GM19023 (cell line): ENCODE results near the gene CDH1.
"Not testable (repeated sequence)": the region's sequence is repeated elsewhere in the genome, so short reads cannot be mapped to it uniquely, and the experiment has no call there.

Experiments used
- ATAC-seq: cut with Tn5 transposase; IDR thresholded peaks from one replicate; pipeline ENCODE4 v1.9.1; 2021; ENCODE audit warnings: mild to moderate bottlenecking, moderate library complexity; ENCODE audit not compliant: unreplicated experiment

Gene CDH1

GRCh38 chr16:68737046-68737729, at the start of gene CDH1:
CDH1 (plus strand) TSS chr16:68737292; CDS start chr16:68737416, 124 bp downstream.
- ATAC-seq = no peak

GRCh38 chr16:68689921-68690320, 47.2 kb upstream of the CDH1 start:
- ATAC-seq = no peak

- ATAC-seq = no peak
Observed at GRCh38 chr16:68695575-68695974, 41.5 kb upstream of the CDH1 start.

DNA sequence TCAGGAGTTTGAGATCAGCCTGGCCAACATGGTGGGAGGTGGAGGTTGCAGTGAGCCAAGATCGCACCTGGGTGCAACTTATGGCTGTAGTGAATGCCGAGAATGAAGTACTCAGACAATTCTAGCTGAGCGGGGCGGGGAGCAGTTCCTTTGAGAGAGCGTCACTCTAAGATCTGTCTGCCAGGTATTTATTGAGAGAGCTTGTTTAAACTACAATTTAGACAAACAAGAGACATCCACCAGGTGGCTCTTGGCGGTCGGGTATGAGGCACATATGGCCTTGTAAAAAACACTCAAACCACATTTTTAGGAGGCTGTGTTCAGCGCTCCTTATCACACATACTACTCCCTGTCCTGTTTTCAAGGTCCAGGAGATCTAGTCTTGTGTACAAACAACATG, 40.6 kb upstream of the CDH1 start:
- no peak for ATAC-seq

GRCh38 chr16:68698091-68698490, 39.0 kb upstream of the CDH1 start:
- no peak for ATAC-seq

DNA sequence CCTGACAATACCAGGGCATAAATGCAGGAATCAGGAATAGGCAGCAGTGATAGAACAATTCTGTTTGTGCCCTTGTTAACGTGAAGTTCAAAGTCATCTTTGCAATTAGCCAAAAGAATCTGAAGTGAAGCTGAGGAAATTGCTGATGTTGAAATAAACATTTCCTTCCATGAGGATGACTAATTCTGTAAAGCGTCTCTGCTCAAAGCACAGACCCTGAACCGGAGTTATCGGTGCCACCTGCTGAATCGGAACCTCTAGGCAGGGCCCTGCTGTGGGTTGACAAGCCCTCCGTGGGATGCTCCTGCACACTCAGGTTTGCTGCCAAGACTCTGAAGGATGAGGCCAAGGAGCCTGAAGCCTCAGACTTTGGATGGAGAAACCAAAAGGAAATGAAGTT, 37.0 kb upstream of the CDH1 start:
- no peak for ATAC-seq

DNA sequence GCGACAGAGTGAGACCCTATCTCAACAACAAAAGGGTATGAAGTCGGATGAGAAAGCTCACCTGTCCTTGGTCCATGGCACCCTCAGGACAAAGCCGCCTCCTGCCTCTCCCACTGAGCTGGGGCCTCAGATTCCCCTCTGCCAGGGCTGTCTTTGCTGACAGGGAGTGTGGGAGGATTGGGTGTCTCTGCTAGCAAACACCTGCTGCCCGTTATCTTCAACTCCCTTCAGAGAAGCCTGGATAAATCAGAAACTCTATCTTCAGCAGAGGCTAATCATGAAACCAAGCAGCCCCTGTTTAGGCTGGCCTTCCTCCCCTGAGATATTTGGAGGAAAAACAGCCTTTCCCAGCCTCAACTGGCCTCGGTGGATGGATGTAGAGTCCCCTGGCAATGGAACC, 36.3 kb upstream of the CDH1 start:
- ATAC-seq = no peak

GRCh38 chr16:68704232-68704867, 32.7 kb upstream of the CDH1 start:
- ATAC-seq = no peak

GRCh38 chr16:68707340-68708152, 29.5 kb upstream of the CDH1 start:
- ATAC-seq = no peak

DNA sequence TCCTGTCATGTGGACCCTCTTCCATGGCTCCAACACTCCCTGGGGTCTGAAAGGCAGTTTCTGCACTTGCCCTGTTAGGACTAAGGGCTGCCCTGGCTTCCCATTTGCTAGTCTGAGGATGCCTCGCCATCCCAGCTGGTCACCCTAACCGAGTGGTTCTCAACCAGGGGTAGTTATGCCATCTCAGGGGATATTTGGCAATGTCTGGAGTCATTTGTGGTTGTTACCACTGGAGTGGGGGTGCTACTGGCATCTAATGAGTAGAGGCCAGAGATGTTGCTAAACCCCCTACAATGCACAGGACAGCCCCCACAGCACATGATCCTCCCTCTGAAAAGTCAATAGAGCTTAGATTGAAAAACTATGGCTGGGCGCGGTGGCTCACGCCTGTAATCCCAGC, 26.9 kb upstream of the CDH1 start:
- no peak for ATAC-seq

DNA sequence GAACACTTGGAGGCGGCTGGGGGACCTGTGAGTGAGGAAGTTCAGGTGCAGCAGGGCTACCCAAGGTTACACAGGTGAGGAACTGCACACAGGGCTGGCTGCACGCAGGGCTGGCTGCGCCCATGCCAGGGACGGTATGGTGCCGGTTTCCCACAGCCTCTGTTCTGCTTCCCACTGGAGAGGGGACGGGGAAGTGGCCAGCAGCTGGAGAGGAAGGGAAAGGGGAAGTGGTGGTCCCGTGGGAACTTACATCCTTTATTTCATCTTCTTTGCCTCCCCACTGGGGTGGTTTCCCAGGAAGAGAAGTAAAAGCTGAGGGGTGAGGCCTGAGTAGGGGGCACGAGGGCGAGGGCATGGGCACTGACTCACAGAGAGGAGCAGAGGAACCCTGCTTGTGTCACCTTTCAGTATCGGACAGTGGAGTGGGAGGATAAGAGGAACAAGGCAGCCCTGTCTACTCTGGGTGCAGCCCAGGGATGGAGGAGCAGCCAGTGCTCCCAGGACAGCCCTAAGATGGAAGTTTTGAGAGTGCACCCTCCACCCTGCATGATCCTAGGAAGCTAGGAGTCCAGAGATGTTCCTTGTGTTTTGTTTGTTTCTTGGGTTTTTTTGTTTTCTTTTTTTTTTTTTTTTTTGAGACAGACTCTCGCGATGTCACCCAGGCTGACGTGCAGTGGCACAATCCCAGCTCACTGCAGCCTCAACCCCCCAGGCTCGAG, 25.5 kb upstream of the CDH1 start:
- ATAC-seq = no peak

DNA sequence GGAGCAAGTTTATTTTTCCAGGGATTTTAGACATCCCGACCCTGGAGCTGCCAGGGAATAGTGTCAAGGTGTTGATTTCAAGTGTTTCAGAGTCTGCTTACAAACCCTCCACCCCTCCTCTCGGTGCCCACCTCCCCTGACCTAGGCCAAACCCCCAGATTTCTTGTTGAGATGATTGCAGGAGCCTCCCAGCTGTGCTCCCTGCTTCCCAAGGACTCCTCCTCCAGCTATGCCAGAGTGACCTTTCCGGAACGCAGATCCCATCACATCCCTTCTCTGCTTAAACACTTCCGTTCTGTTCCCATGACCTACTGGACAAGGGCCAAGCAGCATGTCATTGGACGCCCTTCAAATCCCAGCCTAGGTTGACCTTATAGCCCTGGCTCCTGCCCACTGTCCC, 23.7 kb upstream of the CDH1 start:
- no peak for ATAC-seq

DNA sequence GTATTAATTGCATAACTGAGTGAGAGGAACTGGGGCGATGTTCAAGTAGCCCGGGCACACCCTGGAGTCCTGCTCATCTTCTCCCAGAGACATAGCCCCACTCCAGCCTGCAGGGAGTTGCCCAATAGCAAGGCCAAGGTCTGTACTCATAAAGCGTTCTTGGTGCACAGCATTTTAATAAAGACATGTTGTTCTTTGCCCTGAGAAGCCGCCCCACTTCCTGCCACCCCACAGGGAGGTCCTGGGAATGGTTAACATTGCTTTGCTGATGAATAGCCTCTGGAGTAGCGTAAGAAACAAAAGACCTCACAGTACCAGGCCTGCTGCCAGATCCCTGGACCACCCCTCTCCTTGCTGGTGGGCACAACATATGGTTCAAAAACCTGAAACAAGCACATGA, 21.6 kb upstream of the CDH1 start:
- no peak for ATAC-seq

DNA sequence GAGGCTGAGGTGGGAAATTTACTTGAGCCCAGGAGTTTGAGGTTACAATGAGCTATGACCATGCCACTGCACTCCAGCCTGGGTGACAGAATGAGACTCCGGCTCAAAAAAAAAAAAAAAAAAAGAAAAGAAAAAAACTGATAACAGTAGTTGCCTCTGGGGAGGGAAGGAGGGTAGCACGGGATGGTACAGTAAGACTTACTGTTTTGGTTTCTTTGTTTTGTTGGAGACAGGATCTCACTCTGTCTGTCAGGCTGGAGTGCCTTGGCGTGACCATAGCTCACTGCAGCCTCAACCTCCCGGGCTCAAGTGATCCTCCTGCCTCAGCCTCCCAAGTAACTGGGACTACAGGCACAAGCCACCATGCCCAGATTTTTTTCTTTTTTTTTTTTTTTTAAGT, 20.6 kb upstream of the CDH1 start:
- not testable (repeated sequence) for ATAC-seq

- ATAC-seq = no peak
Observed at GRCh38 chr16:68717684-68718083, 19.4 kb upstream of the CDH1 start.

GRCh38 chr16:68718590-68718989, 18.5 kb upstream of the CDH1 start:
- no peak for ATAC-seq

- ATAC-seq = peak; percentile 86
Observed at GRCh38 chr16:68719993-68720489, 17.1 kb upstream of the CDH1 start.

DNA sequence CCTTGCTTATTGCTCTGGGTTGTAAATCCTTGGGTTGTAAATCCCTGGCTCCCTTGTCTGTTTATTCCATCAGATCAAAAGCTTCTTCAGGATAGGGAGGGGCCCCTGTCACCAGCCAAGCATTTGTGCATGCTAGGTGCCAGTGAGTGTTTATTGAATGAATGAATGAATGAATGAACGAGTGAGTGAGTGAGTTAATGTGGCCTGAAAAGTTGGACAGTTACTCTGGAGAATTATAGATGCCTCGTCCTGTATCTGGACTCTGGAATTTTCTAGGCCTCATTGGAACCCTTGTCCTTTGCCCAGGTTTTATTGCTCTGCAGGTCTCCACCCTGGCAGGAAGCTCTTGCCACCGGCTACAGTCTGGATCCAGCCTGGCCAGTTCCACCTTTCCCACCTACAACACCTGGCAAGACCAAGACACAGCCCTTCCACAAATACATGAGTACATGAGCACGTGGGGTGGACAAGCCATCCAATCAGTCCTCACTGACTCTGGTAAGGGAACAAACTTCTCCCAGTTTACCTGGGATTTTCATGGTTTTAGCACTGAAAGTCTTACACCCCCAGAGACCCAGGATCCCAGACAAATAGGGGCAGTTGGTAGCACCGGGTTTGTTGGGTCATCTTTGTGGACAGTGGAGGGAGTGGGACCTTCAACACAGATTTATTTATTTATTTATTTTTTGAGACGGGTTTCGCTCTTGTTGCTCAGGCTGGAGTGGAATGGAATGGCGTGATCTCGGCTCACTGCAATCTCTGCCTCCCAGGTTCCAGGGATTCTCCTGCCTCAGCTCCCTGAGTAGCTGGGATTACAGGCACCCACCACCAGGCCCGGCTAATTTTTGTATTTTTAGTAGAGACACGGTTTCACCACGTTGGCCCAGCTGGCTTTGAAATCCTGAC, 14.7 kb upstream of the CDH1 start:
- ATAC-seq = no peak

DNA sequence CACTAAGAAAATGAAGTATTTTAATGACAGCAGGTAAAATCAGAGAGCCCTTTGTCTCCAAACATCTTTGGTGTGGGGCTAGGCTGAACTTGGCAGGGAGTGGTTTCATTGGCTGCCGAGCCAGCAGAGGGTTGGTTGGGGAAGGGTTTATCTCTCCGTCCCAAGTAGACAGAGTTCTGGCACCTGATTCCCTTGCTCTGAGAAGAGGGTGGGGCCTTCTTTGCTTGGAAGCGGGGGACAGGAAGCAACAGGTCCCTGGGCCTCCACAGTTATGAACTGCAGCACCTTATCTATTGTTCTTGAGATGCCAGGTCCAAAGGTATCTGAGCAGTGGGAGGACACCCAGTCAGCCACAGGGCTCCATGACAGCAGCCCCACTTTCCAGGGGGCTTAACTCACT, 12.3 kb upstream of the CDH1 start:
- no peak for ATAC-seq

GRCh38 chr16:68728523-68728922, 8.6 kb upstream of the CDH1 start:
- no peak for ATAC-seq
